ENCODE measurements around the gene C1orf232.

Gene C1orf232

GRCh38 chr1:26156285-26157038, 12.3 kb downstream of the C1orf232 start:
- peak in 1 of 2 donors; percentile 40 for DNase-seq
- Histone ChIP-seq H3K4me1 (peaks cover 0 to 8% (median 5%) of the 10 kb centered on the region in 4 donors), H3K27ac (no peak overlapping the region), H3K36me3 (no peaks in the 10 kb centered on the region), H3K9me3 (no peaks in the 10 kb centered on the region), H3K4me3 (peak overlapping the region; percentile 6 to 23), H3K27me3 (peaks cover 0 to 57% of the 10 kb centered on the region in 2 donors)
- no peak for TF ChIP-seq CTCF (IDR thresholded peaks at IDR 0.05)
- intact Hi-C loops (cut with DNase I; ENCODE audit: low total_unique reads), result no loop called here

- no peak for DNase-seq
- intact Hi-C loops (cut with DNase I; ENCODE audit: low total_unique reads), result no loop called here
- no peak for TF ChIP-seq CTCF (IDR thresholded peaks at IDR 0.05)
- H3K27me3 ChIP-seq, result peaks cover 0 to 56% of the 10 kb centered on the region in 2 donors
- H3K27ac ChIP-seq, result no peak overlapping the region
- no peaks in the 10 kb centered on the region for H3K9me3 ChIP-seq
- no peaks in the 10 kb centered on the region for H3K4me1 ChIP-seq
- no peaks in the 10 kb centered on the region for H3K36me3 ChIP-seq
- peak overlapping the region; percentile 6 to 23 for H3K4me3 ChIP-seq
These were observed 13.1 kb downstream of the C1orf232 start for GRCh38 chr1:26155370-26156284.

- no peak for DNase-seq
- no peak for TF ChIP-seq CTCF (IDR thresholded peaks at IDR 0.05)
These were observed 14.0 kb downstream of the C1orf232 start for GRCh38 chr1:26154750-26155149.

GRCh38 chr1:26153966-26154532, 14.7 kb downstream of the C1orf232 start:
- Histone ChIP-seq H3K36me3 (no peaks in the 10 kb centered on the region), H3K4me3 (no peak overlapping the region), H3K4me1 (no peaks in the 10 kb centered on the region), H3K9me3 (no peaks in the 10 kb centered on the region), H3K27ac (no peak overlapping the region), H3K27me3 (peaks cover 0 to 54% of the 10 kb centered on the region in 2 donors)
- no peak for TF ChIP-seq CTCF (IDR thresholded peaks at IDR 0.05)
- DNase-seq, result no peak
- intact Hi-C loops (cut with DNase I; ENCODE audit: low total_unique reads), result no loop called here

More at GRCh38 chr1:26154750-26155149, 14.0 kb downstream of the C1orf232 start:
- H3K27ac ChIP-seq, result no peak overlapping the region
- H3K9me3 ChIP-seq, result no peaks in the 10 kb centered on the region
- intact Hi-C loops (cut with DNase I; ENCODE audit: low total_unique reads), result no loop called here
- H3K27me3 ChIP-seq, result peaks cover 0 to 58% of the 10 kb centered on the region in 2 donors
- no peaks in the 10 kb centered on the region for H3K4me1 ChIP-seq
- no peaks in the 10 kb centered on the region for H3K36me3 ChIP-seq
- no peak overlapping the region for H3K4me3 ChIP-seq

GRCh38 chr1:26148887-26149286, 19.9 kb downstream of the C1orf232 start:
- no peak for DNase-seq
- intact Hi-C loops (cut with DNase I; ENCODE audit: low total_unique reads), result loop anchor here (5.0 kb wide), 1 partner anchor 47 kb away; no protein-coding TSS in a partner anchor
- TF ChIP-seq CTCF (IDR thresholded peaks at IDR 0.05), result no peak
- Histone ChIP-seq H3K4me3 (no peak overlapping the region), H3K27ac (no peak overlapping the region), H3K27me3 (peaks cover 0 to 27% of the 10 kb centered on the region in 2 donors), H3K36me3 (no peaks in the 10 kb centered on the region), H3K4me1 (peaks cover 0 to 5% (median 0%) of the 10 kb centered on the region in 4 donors), H3K9me3 (no peaks in the 10 kb centered on the region)
